HepG2 (cell line): Measurements from ENCODE around the gene GZF1. TPM values are rescaled to one million over a fixed set of nuclear protein-coding genes. Genes with fewer than 3 reads are reported as not detected.

Experiments used
- ATAC-seq: fragments of 200-7000 bp; cut with Tn5 transposase; 3 replicates; pipeline ENCODE4 v1.9.1; 2020; ENCODE audit warnings: mild to moderate bottlenecking, moderate library complexity
- BruUV-seq: library from RNA; stranded (reverse); fragments of 400-500 nt; replicated peaks from 2 replicates; lab custom pipeline; 2021; lab: Mats Ljungman, UMichigan
- CTCF ChIA-PET: fragments of 300-600 bp; formaldehyde crosslinking; extraction: SDS; loops from one replicate; lab custom pipeline; 2021; ENCODE audit warnings: low total read pairs, inconsistent platforms, low intra/inter-chr PET ratio; lab: Yijun Ruan, JAX
- POLR2A ChIA-PET: fragments of 350-600 bp; sonication (Branson Sonifier 250); formaldehyde crosslinking; loops from one replicate; lab custom pipeline; 2020; ENCODE audit warnings: antibody characterized with exemption, inconsistent platforms; lab: Yijun Ruan, JAX
- DNase-seq: peaks from one replicate; pipeline ENCODE4 v3.0.0-alpha.2; 2015; ENCODE audit warnings: low spot score
- FAIRE-seq: peaks from 3 replicates; lab custom pipeline; 2011; peaks lifted over from hg19 to GRCh38; lab: Jason Lieb, UNC
- H2AFZ ChIP-seq: one replicate; pipeline ENCODE4 v1.6.1; 2011; ENCODE audit warnings: low read length, inconsistent platforms
- H3K27ac ChIP-seq: fragments of 300-600 bp; 3 replicates; pipeline ENCODE4 v1.8.0; 2011; ENCODE audit warnings: mixed run types, mild to moderate bottlenecking, mixed read lengths, low read length, inconsistent platforms; ENCODE audit not compliant: insufficient read depth; ENCODE audit errors: extremely low read length
- H3K27me3 ChIP-seq, 2 experiments: fragments of 200-600 bp in 1 of 2; 2 replicates in 1 of 2; 3 replicates in 1 of 2; pipeline versions ENCODE4 v1.6.0 to v1.8.0; 2011; ENCODE audit warnings: low read length in 2 of 2, mild to moderate bottlenecking in 2 of 2, moderate library complexity in 2 of 2, inconsistent platforms in 1 of 2; ENCODE audit not compliant: insufficient read depth in 2 of 2, control insufficient read depth in 1 of 2
- H3K36me3 ChIP-seq, 2 experiments: fragments of 200-600 bp in 1 of 2; replicated peaks in 1 of 2; 2 replicates in 1 of 2; 3 replicates in 1 of 2; pipeline versions ENCODE4 v1.5.1 to v1.8.0; 2011; ENCODE audit warnings: low read length in 2 of 2, inconsistent platforms in 1 of 2; ENCODE audit not compliant: insufficient read depth in 2 of 2, control insufficient read depth in 1 of 2
- H3K4me1 ChIP-seq: 2 replicates; pipeline ENCODE4 v1.5.1; 2012; ENCODE audit warnings: low read length, inconsistent platforms; ENCODE audit not compliant: insufficient read depth
- H3K4me2 ChIP-seq: 2 replicates; pipeline ENCODE4 v1.6.0; 2011; ENCODE audit warnings: low read depth, low read length, inconsistent platforms
- H3K4me3 ChIP-seq, 3 experiments: fragments of 200-600 bp in 1 of 3; sonication (generic), shearing (Covaris generic) in 1 of 3; replicated peaks in 1 of 3; 2 replicates each; pipeline ENCODE4 v1.5.1; 2011 to 2016; ENCODE audit warnings: low read length in 3 of 3, inconsistent platforms in 2 of 3, low read depth in 2 of 3, mild to moderate bottlenecking in 2 of 3, control low read depth in 1 of 3, mixed read lengths in 1 of 3; ENCODE audit not compliant: insufficient read depth in 1 of 3
- H3K79me2 ChIP-seq: one replicate; pipeline ENCODE4 v1.6.1; 2011; ENCODE audit warnings: low read length, inconsistent platforms; ENCODE audit not compliant: insufficient read depth
- H3K9ac ChIP-seq: 2 replicates; pipeline ENCODE4 v1.6.0; 2011; ENCODE audit warnings: mild to moderate bottlenecking, low read depth, low read length, inconsistent platforms; ENCODE audit not compliant: insufficient read depth
- H3K9me3 ChIP-seq: 2 replicates; pipeline ENCODE4 v1.5.1; 2012; ENCODE audit warnings: mild to moderate bottlenecking, low read length
- H4K20me1 ChIP-seq: 2 replicates; pipeline ENCODE4 v1.6.0; 2011; ENCODE audit warnings: inconsistent platforms, mild to moderate bottlenecking, low read length, moderate library complexity; ENCODE audit not compliant: insufficient read depth
- ATF2 ChIP-seq: sonication (generic); formaldehyde crosslinking; IDR thresholded peaks from 2 replicates; pipeline ENCODE4 v1.4.0; 2020; ENCODE audit warnings: missing genetic modification reagents
- ATF5 ChIP-seq: sonication (generic); formaldehyde crosslinking; IDR thresholded peaks from 2 replicates; pipeline ENCODE4 v1.4.0; 2020; ENCODE audit warnings: mild to moderate bottlenecking, low read depth, missing genetic modification reagents
- CENPBD1 ChIP-seq: sonication (generic); formaldehyde crosslinking; IDR thresholded peaks from 2 replicates; pipeline ENCODE4 v1.8.0; 2022; ENCODE audit warnings: missing genetic modification reagents, low read depth, mild to moderate bottlenecking, borderline replicate concordance
- IRF9 ChIP-seq: sonication (generic); formaldehyde crosslinking; IDR thresholded peaks from 2 replicates; pipeline ENCODE4 v1.8.0; 2022; ENCODE audit warnings: missing genetic modification reagents, mild to moderate bottlenecking, borderline replicate concordance
- ZNF138 ChIP-seq: sonication (generic); formaldehyde crosslinking; IDR thresholded peaks from 2 replicates; pipeline ENCODE4 v1.5.0; 2020; ENCODE audit warnings: mild to moderate bottlenecking, low read depth, missing genetic modification reagents
- ZNF609 ChIP-seq: sonication (generic); formaldehyde crosslinking; IDR thresholded peaks from 2 replicates; pipeline ENCODE4 v1.4.0; 2020; ENCODE audit warnings: mild to moderate bottlenecking, missing genetic modification reagents, borderline replicate concordance
- WGBS: methylation state at CpG from one replicate; pipeline ENCODE4 v1.1.6; 2017; ENCODE audit warnings: low lambda C conversion rate; 5-methylcytosine and 5-hydroxymethylcytosine counted together
- in situ Hi-C: cut with HindIII; loops from 2 replicates; pipeline ENCODE4 v1.10.0; 2017; ENCODE audit warnings: low pct_unique_long_range_greater_than_20kb; ENCODE audit not compliant: extremely low pct_ligation_motif_present
- intact Hi-C: fragments of 100-400 bp; cut with micrococcal nuclease; formaldehyde crosslinking; loops from one replicate; pipeline ENCODE4 v1.10.0; 2022; ENCODE audit not compliant: unreplicated experiment
- polyA plus RNA-seq, 8 experiments: library from polyadenylated mRNA; depleted of rRNA in 3 of 8; stranded (reverse) in 7 of 8; unstranded in 1 of 8; fragments of >200 nt; fragmentation: Illumina TruSeq in 4 of 8; extraction: Trizol in 4 of 8; gene quantifications; 2 replicates each; pipeline versions ENCODE4 v1.2.1 to v1.2.3, GENCODE V29; 2011 to 2016; ENCODE audit warnings: low read depth in 4 of 8, missing spikeins in 1 of 8, mixed read lengths in 1 of 8; ENCODE audit not compliant: insufficient read depth in 1 of 8
- total RNA-seq, 5 experiments: library from RNA; depleted of rRNA; stranded (reverse); fragments of >200 nt; fragmentation: Illumina TruSeq; extraction: Trizol; gene quantifications; 2 replicates each; pipeline ENCODE4 v1.2.3, GENCODE V29; 2016; ENCODE audit warnings: low read depth in 1 of 5

The GZF1 gene
- total and polyA plus RNA-seq, 2 of the 13 experiments (the other 11 are each of a cell fraction or from before 2014, with no cell fraction given) = 16.9 to 26.0 TPM

GRCh38 chr20:23339986-23340385 is 22.0 kb upstream of the GZF1 start:
- no peak overlapping the region for H3K27ac ChIP-seq
- H2AFZ ChIP-seq = no peak overlapping the region
- in situ Hi-C loops (loop anchor here (5.0 kb wide), 2 partner anchors 648 to 1003 kb away; no protein-coding TSS in a partner anchor), intact Hi-C loops (loop anchor here (1.0 to 10.0 kb wide), 5 partner anchors 297 to 1001 kb away; no protein-coding TSS in a partner anchor)
- no peak overlapping the region for H3K4me3 ChIP-seq
- H3K9me3 ChIP-seq = no peaks in the 10 kb centered on the region
- no peaks in the 10 kb centered on the region; a peak in 1 of 5 replicates for H3K27me3 ChIP-seq
- TF ChIP-seq ATF2 (CRISPR knock-in tag) (no peak), ZNF138 (0 out of 2 replicates have a peak, but pooled peaks have one; percentile 1), CENPBD1 (CRISPR knock-in tag) (no peak), ZNF609 (CRISPR knock-in tag) (0 out of 2 replicates have a peak, but pooled peaks have one; percentile 46), ATF5 (CRISPR knock-in tag) (no peak), IRF9 (CRISPR knock-in tag) (peak; percentile 20; the same call in 1 of the 2 replicates)
- 53% methylated on average over 13 of the region's 13 CpGs for WGBS
- no peak overlapping the region for H3K4me2 ChIP-seq
- no peaks in the 10 kb centered on the region for H3K36me3 ChIP-seq
- no peaks in the 10 kb centered on the region for H3K79me2 ChIP-seq
- BruUV-seq = no TSS peak
- CTCF ChIA-PET = interaction anchor here (0.7 to 2.2 kb wide), 3 partner anchors 296 to 650 kb away, joined by 3 to 12 read pairs (median 3); no protein-coding TSS in a partner anchor
- ATAC-seq (no peak; the same call in 2 of the 3 replicates), DNase-seq (no peak), FAIRE-seq (no peak)
- H4K20me1 ChIP-seq = no peaks in the 10 kb centered on the region
- H3K4me1 ChIP-seq = peaks cover 27% of the 10 kb centered on the region
- POLR2A ChIA-PET = interaction anchor here (1.4 to 6.3 kb wide), 2 partner anchors 10 to 648 kb away, joined by 6 to 54 read pairs; partner anchors contain the start of gene NXT1
- no peak overlapping the region for H3K9ac ChIP-seq
